ENCODE data around the gene TMEM181. TPM values are rescaled to one million over a fixed set of nuclear protein-coding genes. Genes with fewer than 3 reads are reported as not detected.
"Not testable (repeated sequence)": the region's sequence is repeated elsewhere in the genome, so short reads cannot be mapped to it uniquely, and the experiment has no call there.

The TMEM181 gene
- polyA plus RNA-seq, 2 of the 4 experiments (the other 2 are of a cell fraction), result 11.6 to 21.1 TPM

- 0 out of 3 replicates have a peak, but pooled peaks cover 3% of the 10 kb centered on the region for H3K9me3 ChIP-seq
- DNase-seq (ENCODE audit: low read depth in 1 of 2, low spot score in 1 of 2) (no peak), FAIRE-seq (no peak), ATAC-seq (no peak)
- no peak overlapping the region for H3K4me3 ChIP-seq
- H3K4me2 ChIP-seq, result no peak overlapping the region
- H3K27ac ChIP-seq, result no peak overlapping the region
- peaks cover 12% of the 10 kb centered on the region; the same call in 2 of the 3 replicates for H3K4me1 ChIP-seq
- WGBS (ENCODE audit: missing lambda C conversion rate), result 62% methylated on average over 1 of the region's 1 CpG
- TF ChIP-seq PBX3 (IDR thresholded peaks at IDR 0.05), result no peak
- no peak for TF ChIP-seq NR3C1 (IDR thresholded peaks at IDR 0.05)
- TF ChIP-seq CHD4 (IDR thresholded peaks at IDR 0.05; ENCODE audit: borderline replicate concordance), result no peak
- no peak for TF ChIP-seq EP300 (IDR thresholded peaks at IDR 0.05)
- TF ChIP-seq CHD2 (IDR thresholded peaks at IDR 0.05; ENCODE audit: low read length, partially characterized antibody), result no peak
- no peak for TF ChIP-seq HOXA7 (CRISPR knock-in tag; IDR thresholded peaks at IDR 0.05)
- no peak for TF ChIP-seq RCOR1 (IDR thresholded peaks at IDR 0.05; ENCODE audit: low read depth, low read length)
- TF ChIP-seq E2F6 (IDR thresholded peaks at IDR 0.05; ENCODE audit: borderline replicate concordance, low read depth), result no peak
- no peak for TF ChIP-seq MAZ (IDR thresholded peaks at IDR 0.05; ENCODE audit: borderline replicate concordance, low read depth, low read length)
- TF ChIP-seq NPAS2 (CRISPR knock-in tag; IDR thresholded peaks at IDR 0.05; ENCODE audit: borderline replicate concordance), result no peak
- TF ChIP-seq POLR2A (IDR thresholded peaks at IDR 0.05; ENCODE audit: low read length), result no peak
- TF ChIP-seq CEBPB (IDR thresholded peaks at IDR 0.05), result no peak
- TF ChIP-seq SMC3 (IDR thresholded peaks at IDR 0.05), result no peak
- no peak for TF ChIP-seq MAX (IDR thresholded peaks at IDR 0.05)
- TF ChIP-seq ESRRA (IDR thresholded peaks at IDR 0.05; ENCODE audit: borderline replicate concordance, low read length), result no peak
- no peak for TF ChIP-seq ZNF302 (CRISPR knock-in tag; IDR thresholded peaks at IDR 0.05)
- no peak for TF ChIP-seq HMGXB4 (CRISPR knock-in tag; IDR thresholded peaks at IDR 0.05; ENCODE audit: borderline replicate concordance)
- POLR2A ChIA-PET, result no interaction called here
- CTCF ChIA-PET, result interaction anchor here (0.8 kb wide), 1 partner anchor 138 kb away, joined by 5 read pairs; no protein-coding TSS in a partner anchor
These were observed 38.1 kb upstream of the TMEM181 start for GRCh38 chr6:158521759-158522158.

GRCh38 chr6:158522616-158523015 is 37.3 kb upstream of the TMEM181 start:
- WGBS (ENCODE audit: missing lambda C conversion rate), result 77% methylated on average over 11 of the region's 11 CpGs
- no peak for FAIRE-seq
- Histone ChIP-seq H3K27ac (no peak overlapping the region), H3K4me2 (no peak overlapping the region), H3K4me1 (peaks cover 11% of the 10 kb centered on the region; the same call in 2 of the 3 replicates), H3K9me3 (0 out of 3 replicates have a peak, but pooled peaks cover 6% of the 10 kb centered on the region), H3K4me3 (no peak overlapping the region)
- ATAC-seq, result no peak
- ChIA-PET CTCF (interaction anchor here (1.1 kb wide), 2 partner anchors 17 to 301 kb away, joined by 3 to 4 read pairs; no protein-coding TSS in a partner anchor), POLR2A (no interaction called here)
- no peak for DNase-seq (ENCODE audit: low read depth in 1 of 2, low spot score in 1 of 2)
- TF ChIP-seq PHF8 (IDR thresholded peaks at IDR 0.05; ENCODE audit: borderline replicate concordance, low read depth) (no peak), ZSCAN20 (CRISPR knock-in tag; IDR thresholded peaks at IDR 0.05) (no peak), POLR2A (IDR thresholded peaks at IDR 0.05; ENCODE audit: low read length) (no peak), MAZ (IDR thresholded peaks at IDR 0.05; ENCODE audit: borderline replicate concordance, low read depth, low read length) (no peak)

- Histone ChIP-seq H3K4me3 (no peak overlapping the region), H3K9me3 (peaks cover 6% of the 10 kb centered on the region; the same call in 1 of the 3 replicates), H3K4me2 (no peak overlapping the region), H3K4me1 (no peaks in the 10 kb centered on the region), H3K27ac (no peak overlapping the region)
- 55% methylated on average over 7 of the region's 15 CpGs for WGBS (ENCODE audit: missing lambda C conversion rate)
- FAIRE-seq (no peak), ATAC-seq (no peak), DNase-seq (ENCODE audit: low read depth in 1 of 2, low spot score in 1 of 2) (no peak)
- TF ChIP-seq KDM5A (IDR thresholded peaks at IDR 0.05) (no peak), ZFP36 (IDR thresholded peaks at IDR 0.05; ENCODE audit: borderline replicate concordance, partially characterized antibody) (no peak), RCOR1 (IDR thresholded peaks at IDR 0.05; ENCODE audit: low read depth, low read length) (no peak)
- POLR2A ChIA-PET, result no interaction called here
- CTCF ChIA-PET, result interaction anchor here (1.0 kb wide), 1 partner anchor 303 kb away, joined by 6 read pairs; no protein-coding TSS in a partner anchor
These were observed 35.6 kb upstream of the TMEM181 start for GRCh38 chr6:158524311-158524710.

GRCh38 chr6:158527858-158528257 is 32.0 kb upstream of the TMEM181 start:
- POLR2A ChIA-PET; H3K4me1 ChIP-seq; CTCF ChIA-PET; DNase-seq (ENCODE audit: low read depth in 1 of 2, low spot score in 1 of 2); H3K4me2 ChIP-seq; H3K4me3 ChIP-seq; FAIRE-seq; ATAC-seq; H3K9me3 ChIP-seq; H3K27ac ChIP-seq: not testable (repeated sequence)
- 5% methylated on average over 1 of the region's 1 CpG for WGBS (ENCODE audit: missing lambda C conversion rate)
